GM19025 (cell line): ENCODE measurements around the gene PAPSS1.
"Not testable (repeated sequence)": the region's sequence is repeated elsewhere in the genome, so short reads cannot be mapped to it uniquely, and the experiment has no call there.

Source experiments
- ATAC-seq: cut with Tn5 transposase; IDR thresholded peaks from one replicate; pipeline ENCODE4 v1.9.1; 2021; ENCODE audit warnings: mild to moderate bottlenecking, low read depth, moderate library complexity; ENCODE audit not compliant: unreplicated experiment

PAPSS1 gene

GRCh38 chr4:107691378-107691777 is 28.7 kb downstream of the PAPSS1 start:
- no peak for ATAC-seq

DNA sequence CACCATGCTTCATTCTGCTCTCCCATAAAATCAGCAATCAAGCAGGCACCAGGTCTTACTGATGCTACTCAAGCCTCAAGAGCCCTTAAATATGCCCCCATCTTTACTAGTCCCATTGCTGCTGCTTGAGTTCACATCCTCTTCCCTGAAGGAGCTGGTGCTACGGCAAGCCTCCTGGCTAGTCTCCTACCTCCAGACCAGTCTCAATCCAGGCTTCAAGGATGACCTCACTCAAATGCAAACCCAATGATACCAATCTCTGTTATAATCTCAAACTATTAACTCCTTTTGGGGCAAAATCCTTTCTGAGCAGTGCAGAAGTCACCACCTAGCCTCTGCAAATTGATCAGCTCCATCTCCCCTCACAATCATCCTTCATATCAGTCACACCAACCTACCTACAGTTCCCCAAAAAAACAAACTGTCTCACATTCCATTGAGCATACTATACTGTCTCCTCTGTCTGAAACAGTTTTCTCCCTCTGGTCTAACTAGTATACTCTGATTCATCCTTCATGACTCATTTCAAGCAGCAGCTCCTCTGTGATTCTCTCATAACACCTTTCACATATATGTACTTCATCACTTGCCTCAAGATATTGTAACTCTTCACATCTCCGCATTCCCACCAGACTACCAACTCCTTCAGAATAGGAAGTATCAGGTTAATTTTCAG is 30.0 kb downstream of the PAPSS1 start:
- ATAC-seq, result no peak

DNA sequence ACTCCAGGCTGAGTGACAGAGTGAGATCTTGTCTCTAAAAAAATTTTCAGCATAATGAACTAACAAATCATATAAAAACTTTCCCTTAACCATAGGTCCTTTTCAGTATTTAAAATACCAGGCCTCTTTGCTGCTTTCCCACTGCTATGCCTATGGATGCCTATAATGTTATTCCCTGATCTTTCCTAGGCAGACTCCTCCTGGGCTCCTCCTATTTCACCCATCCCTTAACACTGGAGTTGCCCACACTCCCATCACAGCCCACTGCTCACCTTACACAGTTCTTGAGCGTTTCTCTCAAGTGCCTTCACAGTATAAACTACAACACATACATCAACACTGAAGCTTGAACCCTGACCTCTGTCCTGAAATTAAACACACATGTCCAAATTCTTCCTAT is 31.6 kb downstream of the PAPSS1 start:
- ATAC-seq, result no peak

- no peak for ATAC-seq
Observed at GRCh38 chr4:107685740-107686139, 34.3 kb downstream of the PAPSS1 start.

GRCh38 chr4:107683873-107684272 is 36.2 kb downstream of the PAPSS1 start:
- ATAC-seq, result no peak

- ATAC-seq, result no peak
Observed at GRCh38 chr4:107682306-107682705, 37.7 kb downstream of the PAPSS1 start.

DNA sequence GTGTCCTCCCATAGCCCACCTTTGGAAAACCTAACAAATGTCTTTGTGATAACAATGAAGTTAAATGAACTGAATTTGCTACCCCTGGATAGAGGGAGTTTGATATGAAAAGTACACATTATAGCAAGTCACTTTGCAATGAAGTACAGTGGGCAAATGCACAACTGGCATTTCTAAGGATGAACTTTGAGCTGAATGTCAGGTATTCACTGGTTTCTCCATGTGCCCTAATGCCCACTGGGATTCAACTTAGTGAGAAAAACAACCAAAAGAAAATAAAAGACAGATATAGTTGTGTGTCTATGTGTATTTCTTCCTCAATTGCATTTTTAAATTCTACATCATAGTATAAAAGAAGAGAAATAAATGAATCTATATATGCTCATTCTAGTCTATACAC is 51.0 kb downstream of the PAPSS1 start:
- ATAC-seq, result no peak

GRCh38 chr4:107666134-107666533 is 53.9 kb downstream of the PAPSS1 start:
- no peak for ATAC-seq

DNA sequence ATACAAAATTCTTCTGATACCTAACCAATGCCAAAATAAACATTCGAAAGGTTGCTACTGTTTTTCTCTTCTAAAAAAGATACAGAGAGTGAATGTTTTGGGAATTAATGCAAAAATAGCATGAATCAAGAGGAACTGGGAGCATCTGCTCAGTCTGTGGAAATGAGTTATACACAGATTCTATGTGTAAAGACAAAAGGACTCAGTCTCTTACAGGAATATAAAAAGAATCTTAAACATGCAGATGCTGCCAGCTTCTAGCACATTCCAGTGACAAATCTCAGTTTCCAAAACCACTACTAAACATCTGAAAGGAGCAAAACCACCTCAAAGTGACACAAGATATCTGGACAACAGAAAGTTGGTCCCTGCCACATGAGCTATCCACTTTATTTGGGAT is 55.0 kb downstream of the PAPSS1 start:
- no peak for ATAC-seq

GRCh38 chr4:107658400-107659336 is 61.4 kb downstream of the PAPSS1 start:
- ATAC-seq, result no peak

DNA sequence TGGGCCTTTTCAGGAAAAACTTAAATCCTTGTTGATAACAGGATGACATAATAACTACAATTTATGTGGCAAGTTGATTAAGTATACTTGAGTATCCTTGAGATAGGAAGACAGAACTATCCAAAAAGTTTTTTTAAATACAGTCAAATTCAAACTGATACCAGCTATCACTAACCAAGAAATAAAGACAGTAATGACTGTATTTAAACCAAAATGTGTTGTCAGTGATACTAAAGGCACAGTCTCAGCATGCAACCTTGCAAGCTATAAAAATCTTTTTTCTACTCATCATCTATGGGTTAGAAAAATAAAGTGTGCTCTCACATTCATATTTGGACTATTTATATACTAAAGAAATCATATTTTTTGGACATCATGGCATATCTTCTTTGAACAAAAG is 64.7 kb downstream of the PAPSS1 start:
- no peak for ATAC-seq

DNA sequence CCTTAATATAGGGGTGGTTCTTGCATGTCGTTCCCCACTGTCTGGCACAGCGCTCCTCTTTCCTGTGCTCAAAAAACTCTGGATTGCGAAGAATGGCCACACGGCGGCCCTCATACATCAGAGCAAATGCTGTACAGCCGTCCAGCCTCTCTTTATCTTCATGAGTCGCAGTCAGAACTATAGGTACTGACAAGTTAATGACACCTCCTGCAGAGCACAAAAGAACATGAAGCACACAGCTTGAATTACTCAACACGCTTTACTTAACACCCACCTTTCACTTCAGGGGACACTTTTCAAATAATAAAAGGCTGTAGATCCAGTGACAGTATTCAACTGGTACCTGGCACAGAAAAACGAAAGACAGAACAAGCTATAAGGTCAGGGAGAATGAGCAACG is 65.3 kb downstream of the PAPSS1 start:
- ATAC-seq, result no peak

- not testable (repeated sequence) for ATAC-seq
Observed at GRCh38 chr4:107651408-107651807, 68.6 kb downstream of the PAPSS1 start.

DNA sequence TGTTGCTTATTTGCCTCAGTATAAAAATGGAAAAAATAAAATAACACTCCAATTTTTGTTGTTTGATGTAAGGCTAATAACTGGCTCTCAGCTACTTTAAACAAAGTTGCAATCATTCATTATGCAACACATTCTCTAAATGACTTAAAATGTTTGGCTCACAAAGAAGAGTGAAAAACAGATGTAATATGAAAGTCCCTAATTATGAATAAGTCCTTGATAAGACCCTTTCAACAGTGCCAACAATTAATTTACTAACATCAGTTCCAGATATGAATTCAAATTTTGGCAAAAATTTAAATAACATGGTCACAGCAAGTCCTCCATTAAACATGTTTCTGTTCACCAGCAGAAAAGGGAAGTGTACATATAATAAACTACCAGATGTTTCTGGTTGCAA is 69.8 kb downstream of the PAPSS1 start:
- ATAC-seq, result no peak

- ATAC-seq, result no peak
Observed at GRCh38 chr4:107648178-107648991, 71.6 kb downstream of the PAPSS1 start.

- ATAC-seq, result no peak
Observed at GRCh38 chr4:107647591-107647990, 72.4 kb downstream of the PAPSS1 start.

DNA sequence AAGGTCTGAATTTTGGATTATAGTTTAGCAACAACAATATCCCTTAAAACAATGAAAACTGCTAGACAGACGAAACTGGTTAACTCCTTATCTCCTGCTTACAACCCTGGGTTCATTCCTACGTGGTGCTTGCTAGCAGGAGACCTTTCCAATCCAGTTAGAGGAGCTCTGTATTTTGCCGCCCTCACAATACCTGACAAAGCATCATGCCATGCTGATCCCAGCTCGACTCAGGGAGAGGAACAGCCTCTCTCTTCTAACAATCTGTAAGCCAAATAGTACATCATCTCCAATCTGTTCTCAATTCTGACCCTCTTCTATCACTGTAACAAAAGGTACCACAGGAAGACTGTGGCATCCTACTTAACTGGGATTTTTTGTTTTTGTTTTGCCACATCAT is 74.4 kb downstream of the PAPSS1 start:
- ATAC-seq, result no peak

GRCh38 chr4:107643021-107643420 is 77.0 kb downstream of the PAPSS1 start:
- ATAC-seq, result no peak

DNA sequence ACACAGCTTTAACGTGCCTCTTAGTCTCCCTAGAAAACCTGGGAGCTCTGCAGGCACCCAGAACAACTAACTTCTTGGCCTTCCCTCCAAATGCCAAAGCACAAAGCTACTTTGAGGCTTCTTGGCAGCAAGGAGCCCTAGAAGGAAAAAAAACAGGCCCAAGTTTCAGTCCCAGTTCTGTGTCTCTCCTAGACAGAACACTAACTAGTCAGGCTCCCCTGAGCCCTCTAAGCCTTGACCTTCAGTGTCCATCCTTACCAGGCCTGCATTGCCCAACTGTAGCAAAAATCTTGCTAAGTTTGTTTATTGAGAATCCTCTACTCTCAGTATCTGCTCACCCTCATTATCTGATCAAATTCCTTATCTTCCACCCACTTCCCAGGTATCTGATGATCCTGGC is 79.2 kb downstream of the PAPSS1 start:
- no peak for ATAC-seq

DNA sequence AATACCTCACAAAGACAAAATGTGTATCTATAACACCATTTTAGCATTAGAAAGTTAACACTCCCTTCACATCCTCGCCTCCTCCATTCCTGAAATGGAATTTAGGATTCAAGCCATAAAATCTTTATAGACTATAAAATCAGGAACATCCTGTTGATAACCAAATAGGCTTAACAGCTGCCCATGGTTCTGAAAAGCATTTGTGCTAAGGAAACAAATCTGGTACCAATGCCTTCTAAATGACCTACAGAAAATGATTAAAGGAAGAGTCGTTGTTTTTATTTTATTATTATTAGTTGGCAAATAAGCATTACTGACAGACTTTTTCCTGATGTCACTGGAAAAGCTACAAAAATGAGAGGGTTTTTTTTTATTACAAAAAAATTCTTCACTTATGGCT is 79.8 kb downstream of the PAPSS1 start:
- ATAC-seq, result no peak

DNA sequence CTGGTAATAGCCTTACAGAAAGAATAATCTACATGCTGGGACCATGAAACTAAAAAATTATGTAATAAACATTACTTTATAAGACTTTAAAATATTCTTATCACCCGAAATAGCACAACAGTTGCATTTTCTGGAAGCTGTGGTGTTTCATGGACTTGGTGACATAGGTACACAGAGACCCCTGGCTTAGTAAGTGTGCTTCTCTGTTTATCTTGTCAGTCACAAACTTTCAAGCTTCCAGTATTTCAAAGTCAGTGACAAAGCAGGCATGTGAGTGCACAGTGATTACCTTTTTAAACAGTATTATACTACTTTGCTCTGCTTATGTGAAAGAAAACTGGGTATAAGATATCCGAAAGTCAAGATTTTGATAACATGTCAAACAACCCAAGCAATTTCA is 84.3 kb downstream of the PAPSS1 start:
- no peak for ATAC-seq
